HG03432 (cell line): ENCODE data around the gene OR2G2.

Experiments used
- ATAC-seq: cut with Tn5 transposase; IDR thresholded peaks from one replicate; pipeline ENCODE4 v1.9.1; 2021; ENCODE audit warnings: mild to moderate bottlenecking, moderate library complexity; ENCODE audit not compliant: unreplicated experiment

The OR2G2 gene

GRCh38 chr1:247588060-247588459 is at the start of gene OR2G2:
OR2G2 (plus strand) TSS chr1:247588360; CDS start chr1:247588360, 0 bp downstream.
- no peak for ATAC-seq

- no peak for ATAC-seq
These were observed 49.6 kb upstream of the OR2G2 start for GRCh38 chr1:247538561-247538960.

- no peak for ATAC-seq
These were observed 48.9 kb upstream of the OR2G2 start for GRCh38 chr1:247539215-247539614.

GRCh38 chr1:247540581-247540980 is 47.6 kb upstream of the OR2G2 start:
- no peak for ATAC-seq

- no peak for ATAC-seq
These were observed 45.3 kb upstream of the OR2G2 start for GRCh38 chr1:247542811-247543210.

GRCh38 chr1:247548092-247548491 is 40.1 kb upstream of the OR2G2 start:
- ATAC-seq = no peak

- no peak for ATAC-seq
These were observed 39.4 kb upstream of the OR2G2 start, which contains the start of gene GCSAML for GRCh38 chr1:247548769-247549182. GCSAML (plus strand) TSS chr1:247549134; CDS start chr1:247549192, 58 bp downstream.

- ATAC-seq = no peak
These were observed 36.4 kb upstream of the OR2G2 start for GRCh38 chr1:247551721-247552120.

GRCh38 chr1:247552231-247552630 is 35.9 kb upstream of the OR2G2 start:
- no peak for ATAC-seq

- ATAC-seq = no peak
These were observed 30.1 kb upstream of the OR2G2 start for GRCh38 chr1:247557926-247558674.

- ATAC-seq = no peak
These were observed 26.4 kb upstream of the OR2G2 start for GRCh38 chr1:247561711-247562110.

- ATAC-seq = no peak
These were observed 26.0 kb upstream of the OR2G2 start for GRCh38 chr1:247562198-247562597.

- no peak for ATAC-seq
These were observed 13.9 kb upstream of the OR2G2 start for GRCh38 chr1:247574236-247574635.

- ATAC-seq = no peak
These were observed 13.5 kb upstream of the OR2G2 start for GRCh38 chr1:247574664-247575063.

GRCh38 chr1:247576514-247576913 is 11.6 kb upstream of the OR2G2 start:
- peak; percentile 55 for ATAC-seq

GRCh38 chr1:247578946-247579460 is 9.2 kb upstream of the OR2G2 start:
- no peak for ATAC-seq

- ATAC-seq = no peak
These were observed 17.1 kb downstream of the OR2G2 start, which contains the start of gene OR2G3 for GRCh38 chr1:247605286-247605685. OR2G3 (plus strand) TSS chr1:247605586; CDS start chr1:247605586, 0 bp downstream.

- ATAC-seq = no peak
These were observed 25.2 kb downstream of the OR2G2 start for GRCh38 chr1:247613405-247613804.

GRCh38 chr1:247614625-247615024 is 26.5 kb downstream of the OR2G2 start:
- no peak for ATAC-seq

- no peak for ATAC-seq
These were observed 39.8 kb downstream of the OR2G2 start for GRCh38 chr1:247627951-247628350.

- no peak for ATAC-seq
These were observed 49.9 kb downstream of the OR2G2 start for GRCh38 chr1:247638011-247638410.

GRCh38 chr1:247638781-247639180 is 50.6 kb downstream of the OR2G2 start:
- no peak for ATAC-seq
